HG03025 (cell line): ENCODE measurements around the gene SULT4A1.
"Not testable (repeated sequence)": the region's sequence is repeated elsewhere in the genome, so short reads cannot be mapped to it uniquely, and the experiment has no call there.

Experiments
- ATAC-seq: cut with Tn5 transposase; IDR thresholded peaks from one replicate; pipeline ENCODE4 v1.9.1; 2021; ENCODE audit warnings: mild to moderate bottlenecking, moderate library complexity; ENCODE audit not compliant: unreplicated experiment, low FRiP score

SULT4A1 gene

GRCh38 chr22:43862074-43862881 is at the start of gene SULT4A1:
Gene SULT4A1, minus strand, starts transcription at chr22:43862513. Its CDS starts 131 bp downstream, at chr22:43862382.
- no peak for ATAC-seq

GRCh38 chr22:43911351-43911750 is 49.0 kb upstream of the SULT4A1 start:
- ATAC-seq = no peak

GRCh38 chr22:43910178-43910695 is 47.9 kb upstream of the SULT4A1 start:
- ATAC-seq = no peak

GRCh38 chr22:43909708-43910107 is 47.4 kb upstream of the SULT4A1 start:
- ATAC-seq = no peak

- ATAC-seq = no peak
Observed at GRCh38 chr22:43905681-43906080, 43.4 kb upstream of the SULT4A1 start.

- not testable (repeated sequence) for ATAC-seq
Observed at GRCh38 chr22:43904412-43904811, 42.1 kb upstream of the SULT4A1 start.

GRCh38 chr22:43903033-43903432 is 40.7 kb upstream of the SULT4A1 start:
- not testable (repeated sequence) for ATAC-seq

- ATAC-seq = no peak
Observed at GRCh38 chr22:43901976-43902643, 39.8 kb upstream of the SULT4A1 start.

- ATAC-seq = no peak
Observed at GRCh38 chr22:43900206-43900605, 37.9 kb upstream of the SULT4A1 start.

- no peak for ATAC-seq
Observed at GRCh38 chr22:43897751-43898261, 35.5 kb upstream of the SULT4A1 start.

GRCh38 chr22:43895986-43896645 is 33.8 kb upstream of the SULT4A1 start:
- no peak for ATAC-seq

- ATAC-seq = no peak
Observed at GRCh38 chr22:43894122-43894521, 31.8 kb upstream of the SULT4A1 start.

- ATAC-seq = no peak
Observed at GRCh38 chr22:43893266-43893665, 31.0 kb upstream of the SULT4A1 start.

- no peak for ATAC-seq
Observed at GRCh38 chr22:43892183-43892894, 30.0 kb upstream of the SULT4A1 start.

GRCh38 chr22:43891360-43892182 is 29.3 kb upstream of the SULT4A1 start, which contains the start of gene PNPLA5:
Gene PNPLA5, minus strand, starts transcription at chr22:43892013. Its CDS starts 133 bp downstream, at chr22:43891880.
- ATAC-seq = no peak

- no peak for ATAC-seq
Observed at GRCh38 chr22:43890901-43891331, 28.6 kb upstream of the SULT4A1 start.

- no peak for ATAC-seq
Observed at GRCh38 chr22:43889860-43890253, 27.5 kb upstream of the SULT4A1 start.

- ATAC-seq = no peak
Observed at GRCh38 chr22:43889201-43889859, 27.0 kb upstream of the SULT4A1 start.

- no peak for ATAC-seq
Observed at GRCh38 chr22:43888740-43889139, 26.4 kb upstream of the SULT4A1 start.
